T47D (cell line): ENCODE data around the gene KDM6A.
"Not testable (repeated sequence)": the region's sequence is repeated elsewhere in the genome, so short reads cannot be mapped to it uniquely, and the experiment has no call there.

Experiments used
- DNase-seq, 2 experiments: peaks; one replicate each; pipeline versions ENCODE4 v3.0.0 to v3.0.0-alpha.2; 2011 to 2012; ENCODE audit warnings: low read depth in 1 of 2, low spot score in 1 of 2
- JUND ChIP-seq: IDR thresholded peaks from 2 replicates; pipeline ENCODE4 v1.6.1; 2012; ENCODE audit warnings: low read depth
- in situ Hi-C: cut with HindIII; loops from 2 replicates; pipeline ENCODE4 v1.10.0; 2016; ENCODE audit warnings: low sequenced_read_pairs, low pct_unique_long_range_greater_than_20kb

The KDM6A gene

GRCh38 chrX:44872821-44873414 lies at the start of gene KDM6A:
TSS of gene KDM6A (plus strand) at chrX:44873188. CDS start at chrX:44873552, 364 bp downstream.
- no peak for TF ChIP-seq JUND
- DNase-seq, result peak; percentile 98
- in situ Hi-C loops, result no loop called here

GRCh38 chrX:44823193-44823592 lies 49.8 kb upstream of the KDM6A start:
- DNase-seq, in situ Hi-C loops: not testable (repeated sequence)

- in situ Hi-C loops, result no loop called here
- no peak for DNase-seq
- TF ChIP-seq JUND, result no peak
These were observed 44.9 kb upstream of the KDM6A start for GRCh38 chrX:44828008-44828605.

DNA sequence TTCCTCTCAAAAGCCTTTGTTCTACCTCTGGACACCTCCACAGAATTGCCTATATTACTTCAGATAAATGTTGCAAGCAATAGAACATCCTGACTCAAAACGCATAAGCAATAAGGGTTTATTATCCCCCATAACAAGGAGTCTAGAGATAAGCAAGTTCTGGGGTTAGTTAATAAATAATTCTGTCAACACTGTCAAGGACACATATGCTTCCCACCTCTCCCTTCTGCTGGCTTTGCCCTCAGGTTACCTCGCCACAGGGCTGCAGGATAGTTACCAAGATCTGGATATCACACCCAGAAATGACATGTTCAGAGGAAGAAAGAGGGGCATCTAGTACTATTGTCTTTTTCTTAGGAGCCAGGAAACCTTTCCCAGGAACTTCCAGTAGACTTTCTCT lies 43.2 kb upstream of the KDM6A start:
- TF ChIP-seq JUND, result no peak
- in situ Hi-C loops, result no loop called here
- no peak for DNase-seq

DNA sequence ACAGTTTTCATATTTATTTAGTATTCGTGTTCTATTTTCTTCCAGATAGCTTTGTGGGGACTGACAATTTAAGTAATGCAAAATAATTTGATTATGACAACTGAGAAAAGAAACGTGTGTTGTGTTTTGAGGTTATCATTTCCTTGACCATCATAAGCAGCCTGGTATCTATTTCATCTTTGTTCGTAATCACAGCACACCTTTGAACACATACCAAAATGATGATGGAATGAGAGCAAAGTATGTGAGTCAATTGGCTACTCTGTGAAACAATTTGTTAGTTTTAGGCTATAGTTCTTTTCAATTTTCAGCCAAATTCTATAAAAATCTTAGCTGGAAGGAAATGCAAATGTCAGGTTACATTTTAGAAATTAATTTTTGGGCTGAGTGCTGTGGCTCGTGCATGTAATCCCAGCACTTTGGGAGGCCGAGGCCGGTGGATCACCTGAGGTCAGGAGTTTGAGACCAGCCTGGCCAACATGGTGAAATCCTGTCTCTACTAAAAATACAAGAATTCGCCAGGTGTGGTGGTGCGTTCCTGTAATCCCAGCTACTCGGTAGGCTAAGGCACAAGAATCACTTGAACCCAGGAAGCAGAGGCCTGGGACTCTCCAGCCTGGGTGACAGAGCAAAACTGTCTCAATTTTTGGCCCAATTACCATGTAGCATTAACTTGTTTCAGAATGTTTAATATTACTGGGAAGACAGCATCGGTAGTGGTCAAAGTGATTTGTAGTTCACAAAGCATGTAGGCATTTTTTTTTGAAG lies 30.3 kb upstream of the KDM6A start:
- DNase-seq, result no peak
- in situ Hi-C loops, result no loop called here
- TF ChIP-seq JUND, result no peak

DNA sequence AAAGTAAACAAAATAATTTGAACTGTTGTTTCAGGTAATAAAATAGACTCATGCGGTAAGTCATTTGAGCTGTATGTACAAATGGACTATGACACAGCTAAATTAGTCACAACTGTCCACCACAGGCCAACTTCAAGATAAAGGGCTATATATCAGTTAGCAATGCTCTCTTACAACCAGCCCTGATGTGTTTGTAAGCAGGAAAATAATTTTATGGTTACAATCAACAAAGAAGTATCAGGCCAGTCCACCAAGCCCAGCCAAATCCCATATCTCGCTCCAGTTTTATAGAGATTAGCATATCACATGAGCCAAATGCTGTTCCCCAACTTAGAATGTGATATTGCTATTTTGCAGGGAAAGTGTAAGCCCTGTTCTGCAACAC lies 29.7 kb upstream of the KDM6A start:
- DNase-seq, result no peak
- in situ Hi-C loops, result no loop called here
- no peak for TF ChIP-seq JUND

DNA sequence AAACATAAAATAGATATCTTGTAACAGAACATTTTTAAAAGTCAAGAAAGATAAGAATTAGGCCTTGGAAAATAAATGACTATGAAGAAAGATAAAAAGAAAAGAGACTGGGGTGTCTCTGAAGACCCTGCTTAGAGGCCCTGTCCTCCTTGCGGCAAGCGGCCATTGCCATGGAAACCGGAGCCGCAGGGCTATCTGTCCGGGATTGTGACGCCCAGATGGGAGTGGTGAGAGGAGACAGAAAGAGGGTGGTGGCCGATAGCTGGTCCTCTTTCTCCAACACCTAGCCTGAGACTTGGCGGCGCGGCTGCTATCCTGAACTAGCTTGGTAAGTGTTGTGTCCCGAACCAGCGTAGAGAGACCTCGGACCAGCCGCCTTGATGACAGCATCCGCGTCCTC lies 29.2 kb upstream of the KDM6A start, which contains the start of gene DUSP21:
DUSP21 (plus strand) TSS at position 269 of the 400 bp plus-strand sequence; CDS start at position 381, 112 bp downstream.
- in situ Hi-C loops, result no loop called here
- TF ChIP-seq JUND, result no peak
- no peak for DNase-seq

GRCh38 chrX:44844204-44844603 lies 28.8 kb upstream of the KDM6A start:
- in situ Hi-C loops, result no loop called here
- no peak for DNase-seq
- TF ChIP-seq JUND, result no peak

- in situ Hi-C loops, result not testable (repeated sequence)
These were observed 22.1 kb upstream of the KDM6A start for GRCh38 chrX:44850891-44851290.

DNA sequence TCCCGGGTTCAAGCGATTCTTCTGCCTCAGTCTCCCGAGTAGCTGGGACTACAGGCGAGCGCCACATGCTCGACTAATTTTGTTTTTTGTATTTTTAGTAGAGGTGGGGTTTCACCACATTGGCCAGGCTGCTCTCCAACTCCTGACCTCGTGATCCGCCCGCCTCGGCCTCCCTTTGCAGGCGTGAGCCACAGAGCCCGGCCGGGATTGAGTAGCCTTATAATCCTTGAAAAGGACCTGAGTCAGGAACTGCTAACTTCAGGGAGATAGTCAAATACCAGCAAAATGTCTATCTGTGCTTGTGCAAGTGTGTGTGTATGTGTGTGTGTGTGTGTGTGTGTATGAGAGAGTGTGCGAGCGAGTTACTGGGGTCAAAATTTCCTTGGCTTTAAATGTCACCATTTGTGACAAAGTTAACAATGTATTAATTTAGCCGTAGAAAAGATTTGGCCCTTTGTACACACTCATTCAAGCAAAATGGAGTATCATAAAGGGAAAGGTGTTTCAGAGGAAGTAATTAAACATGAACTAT lies 1.8 kb upstream of the KDM6A start:
- in situ Hi-C loops, result no loop called here
- DNase-seq, result no peak
- TF ChIP-seq JUND, result no peak

More at GRCh38 chrX:44850891-44851290, 22.1 kb upstream of the KDM6A start:
- not testable (repeated sequence) for DNase-seq

- peak in 1 of 2 experiments; percentile 9 for DNase-seq
- TF ChIP-seq JUND, result no peak
- in situ Hi-C loops, result no loop called here
These were observed 812 bp upstream of the KDM6A start for GRCh38 chrX:44871931-44872820.
